ENCODE results near the gene ZNF337.

Gene ZNF337

GRCh38 chr20:25629816-25630499, 66.7 kb downstream of the ZNF337 start:
- TF ChIP-seq TEAD4 (IDR thresholded peaks at IDR 0.05) = no peak
- no peak for TF ChIP-seq MAX (IDR thresholded peaks at IDR 0.05)
- no peak for TF ChIP-seq CREB1 (IDR thresholded peaks at IDR 0.05; ENCODE audit: low read depth)
- no peak for TF ChIP-seq EP300 (IDR thresholded peaks at IDR 0.05; ENCODE audit: borderline replicate concordance)
- TF ChIP-seq NFIC (IDR thresholded peaks at IDR 0.05) = no peak
- no peak for TF ChIP-seq CEBPB (IDR thresholded peaks at IDR 0.05)
- TF ChIP-seq RAD21 (IDR thresholded peaks at IDR 0.05; ENCODE audit: low read depth) = no peak
- no peak for TF ChIP-seq USF1 (IDR thresholded peaks at IDR 0.05)
- no peak for TF ChIP-seq TAF1 (IDR thresholded peaks at IDR 0.05; ENCODE audit: low read depth)
- TF ChIP-seq EGR1 (IDR thresholded peaks at IDR 0.05) = no peak
- no peak for TF ChIP-seq YY1 (IDR thresholded peaks at IDR 0.05; ENCODE audit: low read depth)
- no peak for TF ChIP-seq REST (IDR thresholded peaks at IDR 0.05; ENCODE audit: low read depth)
- no peak for TF ChIP-seq TCF12 (IDR thresholded peaks at IDR 0.05; ENCODE audit: low read depth)

DNA sequence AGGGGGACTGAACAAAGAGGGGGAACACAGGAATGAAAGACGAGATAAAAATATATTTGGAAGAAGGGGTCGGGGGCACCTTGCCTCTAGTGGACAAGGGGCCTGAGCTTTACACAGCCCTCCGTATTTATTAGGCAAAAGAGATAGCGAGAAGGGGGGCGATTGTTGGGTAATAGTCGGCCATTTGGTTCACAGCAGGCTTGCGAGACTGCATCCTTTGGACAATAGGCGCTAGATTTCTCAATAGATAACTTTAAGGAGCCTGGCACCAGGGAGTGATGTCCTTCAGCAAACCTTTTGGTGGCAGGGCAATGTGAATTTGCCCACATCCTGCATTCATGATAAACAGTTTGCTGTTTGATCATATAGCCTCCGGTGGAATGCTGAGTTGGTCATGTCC, 69.9 kb downstream of the ZNF337 start:
- TF ChIP-seq EP300 (IDR thresholded peaks at IDR 0.05; ENCODE audit: borderline replicate concordance) (no peak), USF1 (IDR thresholded peaks at IDR 0.05) (no peak), TEAD4 (IDR thresholded peaks at IDR 0.05) (no peak), ZBTB7A (IDR thresholded peaks at IDR 0.05; ENCODE audit: low read depth) (no peak), TAF1 (IDR thresholded peaks at IDR 0.05; ENCODE audit: low read depth) (no peak), CREB1 (IDR thresholded peaks at IDR 0.05; ENCODE audit: low read depth) (no peak), TCF12 (IDR thresholded peaks at IDR 0.05; ENCODE audit: low read depth) (no peak), CEBPB (IDR thresholded peaks at IDR 0.05) (no peak), EGR1 (IDR thresholded peaks at IDR 0.05) (no peak)

DNA sequence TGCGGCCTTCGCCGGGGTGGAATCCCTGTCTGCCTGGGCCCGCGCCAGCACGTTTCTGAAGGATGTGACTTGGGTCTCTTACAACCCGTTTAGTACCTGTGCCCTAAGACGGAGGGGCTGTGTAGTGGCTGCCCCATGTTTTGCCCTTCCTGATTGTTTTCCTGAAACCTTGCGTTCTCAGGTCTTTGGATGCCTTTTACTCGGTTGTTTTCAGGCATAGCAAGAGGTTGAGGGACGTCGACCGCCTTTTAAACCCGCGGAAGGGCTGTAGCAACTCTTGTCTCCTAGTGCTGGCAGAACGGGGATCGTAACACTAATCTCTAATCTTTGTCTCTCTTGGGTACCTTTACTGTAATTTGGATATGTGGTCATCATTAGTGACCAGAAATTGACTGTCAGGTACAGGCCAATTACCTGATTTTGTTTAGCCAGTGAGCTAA, 72.1 kb downstream of the ZNF337 start:
- TF ChIP-seq EGR1 (IDR thresholded peaks at IDR 0.05) (no peak), TAF1 (IDR thresholded peaks at IDR 0.05; ENCODE audit: low read depth) (no peak), MAX (IDR thresholded peaks at IDR 0.05) (no peak), ZBTB7A (IDR thresholded peaks at IDR 0.05; ENCODE audit: low read depth) (no peak), CEBPB (IDR thresholded peaks at IDR 0.05) (no peak), EP300 (IDR thresholded peaks at IDR 0.05; ENCODE audit: borderline replicate concordance) (no peak), TEAD4 (IDR thresholded peaks at IDR 0.05) (no peak), USF1 (IDR thresholded peaks at IDR 0.05) (no peak), TCF12 (IDR thresholded peaks at IDR 0.05; ENCODE audit: low read depth) (no peak)
